Measurements from ENCODE around the gene DLGAP3. TPM values are rescaled to one million over a fixed set of nuclear protein-coding genes. Genes with fewer than 3 reads are reported as not detected.

The DLGAP3 gene
- total RNA-seq, 1 donor from 2014 or later, result 0.22 TPM

GRCh38 chr1:34850382-34850781, 79.1 kb downstream of the DLGAP3 start:
- no peak for DNase-seq (ENCODE audit: missing footprints)
- ATAC-seq, result no peak
- intact Hi-C loops (cut with DNase I), result no loop called here

DNA sequence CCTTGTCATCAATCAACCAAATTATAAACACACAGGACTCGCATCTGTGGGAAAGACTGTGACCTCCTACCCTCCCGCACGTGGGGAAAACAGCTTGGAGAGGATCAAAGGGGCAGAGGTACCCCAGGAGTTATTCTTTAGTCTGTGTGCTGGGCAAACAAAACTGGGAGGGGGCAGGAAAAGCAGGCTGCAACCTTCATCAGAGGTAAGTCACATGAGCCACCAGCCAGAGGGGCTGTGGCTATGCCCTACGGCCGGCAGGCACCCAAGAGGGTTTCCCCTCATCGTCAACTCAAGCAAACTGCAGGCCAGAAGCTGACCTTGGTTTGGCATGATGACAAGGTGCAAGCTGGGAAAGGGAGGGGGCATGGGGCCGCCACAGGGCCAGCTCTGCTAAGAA, 82.4 kb downstream of the DLGAP3 start:
- DNase-seq (ENCODE audit: missing footprints), result no peak
- no peak for ATAC-seq
- intact Hi-C loops (cut with DNase I), result no loop called here

DNA sequence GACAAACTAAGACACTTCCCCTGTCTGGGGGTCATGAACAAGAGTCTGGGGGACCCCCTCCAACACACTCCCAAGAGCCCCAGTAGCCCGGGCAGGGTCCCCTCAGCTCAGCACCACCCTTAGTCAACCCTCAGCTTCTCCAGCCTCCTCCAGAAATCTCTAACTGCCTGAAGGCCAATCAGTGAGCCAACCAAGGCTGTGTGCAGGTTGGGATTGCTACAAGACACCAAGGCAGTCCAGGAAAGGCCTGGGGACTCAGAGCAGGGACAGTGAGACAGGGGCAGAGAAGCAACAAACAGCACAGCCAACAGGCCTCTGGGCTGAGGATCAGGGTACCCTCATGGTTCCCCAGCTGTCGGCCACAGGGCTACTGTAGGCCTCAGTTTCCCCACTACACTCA, 83.2 kb downstream of the DLGAP3 start:
- intact Hi-C loops (cut with DNase I), result no loop called here
- no peak for ATAC-seq
- no peak for DNase-seq (ENCODE audit: missing footprints)

DNA sequence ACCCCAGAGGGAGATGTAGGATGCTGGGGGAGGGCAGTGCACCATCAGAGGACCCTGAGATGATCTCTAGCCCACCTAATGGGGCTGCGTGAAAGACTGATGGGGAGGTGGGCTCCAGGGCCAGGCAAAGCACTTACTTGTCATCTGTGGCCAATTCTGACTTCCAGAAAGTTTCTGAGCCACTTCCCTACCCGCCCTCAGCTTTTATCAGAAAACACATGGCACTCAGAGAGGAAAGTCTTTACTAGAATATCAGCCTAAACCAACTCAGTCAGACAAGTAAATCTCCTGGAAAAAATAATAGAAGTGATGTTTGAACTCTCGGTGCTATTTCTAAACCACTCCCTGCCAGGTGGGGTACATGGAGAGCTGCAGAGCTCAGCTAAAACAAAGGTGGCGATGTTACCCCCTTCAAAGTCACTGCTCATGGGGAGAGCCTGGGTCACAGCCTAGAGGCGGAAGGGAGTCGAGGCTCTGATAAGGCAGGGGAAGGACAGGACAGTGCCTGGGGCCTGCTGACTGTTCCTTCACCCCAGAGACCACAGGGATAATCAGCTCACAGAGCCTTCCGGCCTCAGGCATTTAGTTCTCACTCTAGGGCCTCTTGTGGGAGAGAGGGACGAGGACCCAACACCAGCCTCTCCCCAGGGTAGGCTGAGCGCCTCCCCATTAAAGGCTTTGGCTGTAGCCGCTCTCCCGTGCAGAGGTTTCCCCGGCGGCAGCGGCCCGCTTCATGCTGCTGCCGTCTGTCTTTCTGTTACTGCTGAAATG, 84.1 kb downstream of the DLGAP3 start:
- ATAC-seq (peak; percentile 29), DNase-seq (ENCODE audit: missing footprints) (no peak)
- intact Hi-C loops (cut with DNase I), result no loop called here

- intact Hi-C loops (cut with DNase I), result no loop called here
- no peak for DNase-seq (ENCODE audit: missing footprints)
- no peak for ATAC-seq
Observed at GRCh38 chr1:34844252-34844634, 85.2 kb downstream of the DLGAP3 start.

- no peak for ATAC-seq
- intact Hi-C loops (cut with DNase I), result no loop called here
Observed at GRCh38 chr1:34843392-34844251, 85.8 kb downstream of the DLGAP3 start.

DNA sequence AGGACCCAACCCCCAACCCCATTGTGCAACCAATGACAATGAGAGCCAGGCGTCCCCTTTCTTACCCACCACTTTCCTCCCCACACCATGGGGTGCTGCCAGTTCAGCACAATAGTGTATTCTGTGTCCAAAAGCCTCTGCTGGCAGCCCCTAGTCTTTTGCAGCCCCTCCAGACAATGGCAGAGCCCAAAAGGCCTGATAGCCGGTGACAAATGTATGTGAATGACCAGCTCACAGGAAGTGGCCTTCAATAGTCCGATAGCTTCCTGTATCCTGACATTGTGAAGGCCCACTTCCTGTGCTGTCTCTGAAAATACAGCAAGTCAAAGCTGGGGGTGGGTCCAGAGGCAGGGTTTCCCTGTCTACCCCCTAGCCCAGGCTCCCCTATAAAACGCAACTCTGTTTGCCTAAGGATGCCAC, 86.5 kb downstream of the DLGAP3 start:
- no peak for DNase-seq (ENCODE audit: missing footprints)
- intact Hi-C loops (cut with DNase I), result no loop called here
- no peak for ATAC-seq

More at GRCh38 chr1:34843392-34844251, 85.8 kb downstream of the DLGAP3 start:
- no peak for DNase-seq (ENCODE audit: missing footprints)

DNA sequence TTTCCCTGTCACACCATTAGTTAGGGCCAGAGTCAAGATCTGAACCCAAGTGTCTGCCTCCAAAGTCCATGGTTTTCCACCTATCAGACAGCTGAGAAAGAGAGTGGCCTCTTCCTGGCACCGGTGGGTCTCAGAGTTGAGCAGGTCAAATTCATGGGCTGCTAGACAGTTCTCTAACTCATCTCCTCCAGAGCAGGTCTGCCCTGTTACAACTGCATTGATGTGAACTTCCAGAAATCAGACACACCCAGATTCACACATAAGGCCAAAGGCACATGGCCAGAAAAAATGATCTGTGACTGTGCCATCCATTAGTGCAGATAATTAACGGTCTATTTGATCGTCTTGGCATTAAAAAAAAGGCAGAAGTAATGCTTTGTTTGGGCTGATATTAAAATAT, 87.4 kb downstream of the DLGAP3 start:
- ATAC-seq (no peak), DNase-seq (ENCODE audit: missing footprints) (no peak)
- intact Hi-C loops (cut with DNase I), result no loop called here

DNA sequence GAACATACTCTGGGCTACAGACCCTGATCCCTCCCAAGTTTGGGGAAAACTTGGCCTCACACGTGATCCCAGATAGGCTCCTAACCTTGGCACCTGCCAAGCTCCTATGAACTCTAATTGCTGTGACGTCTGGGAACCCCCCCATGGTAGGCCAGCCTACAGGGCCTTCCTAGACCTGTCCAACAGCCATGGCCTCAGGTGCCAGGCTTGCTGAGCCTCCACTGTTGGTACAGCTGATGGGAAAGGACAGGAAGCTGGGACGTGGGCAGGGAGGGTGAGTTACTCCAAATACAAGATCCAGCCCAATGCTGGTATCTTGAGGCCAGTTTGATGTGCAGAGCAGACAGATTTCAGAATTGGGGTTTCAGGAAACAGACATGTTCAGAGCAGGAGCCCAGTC, 89.0 kb downstream of the DLGAP3 start:
- intact Hi-C loops (cut with DNase I), result no loop called here
- ATAC-seq, result no peak
- DNase-seq (ENCODE audit: missing footprints), result no peak

DNA sequence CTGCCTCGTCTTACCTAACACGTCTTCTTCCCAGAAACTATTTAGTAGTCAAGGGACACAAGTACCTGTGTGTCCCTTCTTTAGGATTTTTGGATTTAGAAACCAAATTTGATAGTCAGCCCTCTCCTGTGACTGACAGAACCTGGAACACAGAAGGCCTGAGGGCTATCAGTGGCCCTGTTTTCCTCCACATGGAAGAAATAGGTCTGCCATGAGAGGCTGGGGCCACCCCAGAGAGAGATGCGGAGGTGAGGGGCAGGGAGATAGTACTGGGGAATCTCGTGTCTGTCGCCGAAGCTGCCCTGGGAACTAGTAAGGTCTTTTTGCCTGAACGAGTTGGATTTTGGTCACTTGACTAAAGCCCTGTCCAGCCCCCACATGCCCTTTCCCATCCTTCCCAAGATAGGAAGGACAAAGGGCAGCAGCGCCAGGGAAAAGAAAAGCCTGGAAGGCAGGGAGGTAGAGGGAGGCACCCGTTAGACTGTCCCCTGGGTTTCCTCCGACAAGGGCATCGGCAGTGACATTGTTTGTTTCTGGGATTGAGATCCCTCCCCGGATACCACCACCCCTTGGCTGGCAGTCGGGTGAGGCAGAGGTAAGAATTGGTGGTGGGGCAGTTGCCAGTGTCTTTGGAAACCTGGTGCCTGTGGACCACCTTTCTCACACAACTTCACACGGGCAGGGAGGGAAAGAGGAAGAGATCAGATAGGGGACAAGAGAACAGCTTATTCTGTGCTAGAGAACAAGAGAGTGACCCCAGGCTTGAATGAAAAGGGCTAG, 89.7 kb downstream of the DLGAP3 start:
- ATAC-seq, result no peak
- DNase-seq (ENCODE audit: missing footprints), result no peak
- intact Hi-C loops (cut with DNase I), result no loop called here

DNA sequence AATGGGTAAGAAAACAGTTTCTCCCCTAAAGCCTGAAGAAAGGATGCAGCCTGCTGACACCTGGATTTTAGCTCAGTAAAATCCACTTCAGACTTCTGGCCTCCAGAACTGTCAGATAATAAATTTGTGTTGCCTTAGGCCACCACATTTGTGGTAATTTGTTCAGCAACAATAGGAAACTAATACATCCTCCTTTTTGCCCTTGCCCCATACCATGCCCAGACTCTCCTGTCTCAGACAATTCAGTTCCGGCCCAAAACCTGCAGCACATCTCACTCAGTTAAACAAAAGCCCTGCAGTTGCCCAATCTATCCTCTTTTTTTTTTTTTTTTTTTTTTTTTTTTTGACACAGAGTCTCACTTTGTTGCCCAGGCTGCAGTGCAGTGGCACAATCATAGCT, 95.7 kb downstream of the DLGAP3 start:
- ATAC-seq, result no peak
- intact Hi-C loops (cut with DNase I), result no loop called here
- DNase-seq (ENCODE audit: missing footprints), result no peak

- intact Hi-C loops (cut with DNase I), result no loop called here
- DNase-seq (ENCODE audit: missing footprints), result no peak
- ATAC-seq, result no peak
Observed at GRCh38 chr1:34831721-34832246, 97.7 kb downstream of the DLGAP3 start.

- ATAC-seq (peak; percentile 20), DNase-seq (ENCODE audit: missing footprints) (no peak)
- intact Hi-C loops (cut with DNase I), result no loop called here
Observed at GRCh38 chr1:34829250-34829649, 100.2 kb downstream of the DLGAP3 start.

- DNase-seq (ENCODE audit: missing footprints) (no peak), ATAC-seq (no peak)
- intact Hi-C loops (cut with DNase I), result no loop called here
Observed at GRCh38 chr1:34828611-34829010, 100.8 kb downstream of the DLGAP3 start.

DNA sequence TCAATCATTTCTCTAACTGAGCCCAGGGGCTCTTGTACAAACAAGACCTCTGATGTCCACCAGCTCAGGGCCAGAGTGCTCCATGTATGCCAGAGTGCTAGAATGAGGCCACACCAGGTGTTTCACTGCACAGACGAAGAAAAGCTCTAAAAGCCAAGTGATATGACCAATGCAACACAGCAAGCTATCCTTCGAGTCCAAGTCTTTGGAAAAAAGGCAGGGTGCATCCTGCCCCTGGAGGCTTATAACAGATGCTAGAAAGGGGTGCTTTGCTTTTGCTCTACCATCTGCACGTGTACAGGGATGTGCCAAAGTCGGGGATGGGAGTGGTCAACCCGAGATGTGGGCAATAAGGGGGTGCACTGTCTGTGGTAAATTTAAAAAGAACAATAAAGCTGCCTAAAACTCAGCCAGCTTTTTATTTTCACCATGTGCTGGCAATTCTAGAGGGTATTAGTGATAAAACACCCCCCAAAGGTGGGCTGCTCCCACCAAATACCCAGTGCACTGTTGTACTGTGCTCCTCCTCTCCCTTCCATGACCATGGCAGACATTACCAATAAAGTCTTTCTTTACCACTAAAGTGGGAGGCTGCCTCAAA, 102.0 kb downstream of the DLGAP3 start:
- intact Hi-C loops (cut with DNase I), result no loop called here
- no peak for DNase-seq (ENCODE audit: missing footprints)
- no peak for ATAC-seq

- ATAC-seq (peak; percentile 74), DNase-seq (ENCODE audit: missing footprints) (no peak)
- intact Hi-C loops (cut with DNase I), result no loop called here
Observed at GRCh38 chr1:34825455-34826091, 103.9 kb downstream of the DLGAP3 start.

DNA sequence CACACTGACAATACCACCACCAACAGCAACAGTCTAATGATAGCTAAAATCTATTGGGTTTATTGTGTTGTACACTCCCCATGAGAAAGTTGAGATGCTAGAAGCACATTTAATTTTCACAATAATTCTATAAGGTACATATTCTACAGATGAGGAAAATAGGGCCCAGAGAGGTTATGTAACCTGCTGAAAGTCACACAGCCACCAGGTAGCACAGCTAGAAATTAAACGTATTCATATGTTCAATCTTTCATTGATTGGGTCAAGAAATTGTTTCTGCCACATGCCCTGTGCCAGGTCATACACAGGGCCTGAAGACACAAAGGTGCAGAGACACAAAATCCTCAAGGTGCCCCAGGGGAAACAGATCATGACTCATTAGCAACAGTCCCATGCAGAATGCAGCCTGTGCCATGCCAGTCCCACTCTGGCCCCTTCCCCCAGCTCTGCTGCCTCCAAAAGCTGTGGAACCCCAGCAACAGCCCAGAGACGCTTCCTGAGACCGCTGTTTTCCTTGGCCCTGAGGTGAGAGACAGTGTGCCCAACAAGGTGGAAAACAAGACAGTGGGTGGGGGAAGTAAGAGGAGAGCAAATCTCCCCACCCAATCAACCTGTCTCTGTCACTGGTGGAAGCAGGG, 104.5 kb downstream of the DLGAP3 start:
- ATAC-seq, result no peak
- no peak for DNase-seq (ENCODE audit: missing footprints)
- intact Hi-C loops (cut with DNase I), result no loop called here

DNA sequence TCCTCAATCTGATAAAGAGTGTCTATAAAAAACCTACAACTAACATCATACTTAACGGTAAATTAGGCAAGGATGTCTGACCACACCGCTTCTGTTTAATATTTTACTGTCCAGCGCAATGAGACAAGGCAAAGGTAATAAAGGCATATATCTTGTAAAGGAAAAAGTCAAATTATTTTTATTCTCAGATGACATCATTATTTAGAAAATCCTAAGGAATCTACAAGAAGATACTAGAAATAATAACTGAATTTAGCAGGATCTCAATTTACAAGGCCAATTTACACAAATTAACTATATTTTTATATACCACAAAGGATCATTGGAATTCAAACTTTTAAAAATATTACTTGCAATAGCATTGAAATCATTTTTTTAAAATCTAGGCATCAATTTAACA, 107.2 kb downstream of the DLGAP3 start:
- intact Hi-C loops (cut with DNase I), result no loop called here
- no peak for DNase-seq (ENCODE audit: missing footprints)
- ATAC-seq, result no peak

Measured in Right ventricle myocardium inferior (tissue), 1 donor.